Stimulated activated CD4-positive, alpha-beta T cell treated with anti-CD3 and anti-CD28 coated beads, Interleukin-12 subunit alpha, Interleukin-12 subunit beta, amount 100 ng/mL, for 4 hours (primary cell): Measurements from ENCODE around the gene ARMH1.

ENCODE experiments used
- DNase-seq: peaks from one replicate; pipeline ENCODE4 v3.0.0-alpha.2; 2020

ARMH1 gene

DNA sequence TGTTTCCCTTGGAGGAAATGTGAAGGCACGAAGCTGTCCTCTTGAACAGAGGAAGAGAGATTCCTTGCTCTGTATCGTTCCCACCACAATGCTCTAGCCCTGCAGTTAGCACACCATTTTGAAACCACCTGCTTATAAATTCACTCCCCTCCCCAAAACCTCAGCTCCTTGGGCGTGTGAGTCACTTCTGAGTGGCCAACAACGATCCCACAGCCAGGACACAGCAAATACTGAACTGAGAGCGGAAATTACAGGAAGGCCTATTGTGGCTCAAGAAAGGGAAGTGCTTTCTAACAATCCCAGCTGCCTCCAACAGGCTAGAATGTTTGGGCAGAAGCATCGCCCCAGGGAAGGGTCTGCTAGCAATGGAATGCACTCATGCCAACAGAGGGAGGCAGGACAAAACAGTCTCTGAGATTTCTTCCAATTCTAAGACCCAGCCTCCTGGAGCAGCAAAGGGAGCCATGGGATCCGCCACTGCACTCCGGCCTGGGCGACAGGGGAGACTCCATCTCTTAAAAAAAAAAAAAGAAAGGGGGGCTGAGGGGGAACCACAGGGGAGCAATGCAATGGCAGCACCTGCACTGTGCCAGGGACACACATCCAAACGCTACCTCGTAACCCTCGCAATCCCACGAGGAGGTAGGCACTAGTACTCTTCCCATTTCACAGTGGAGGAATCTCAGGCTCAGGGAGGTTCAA, 2.1 kb upstream of the ARMH1 start:
- no peak for DNase-seq

DNA sequence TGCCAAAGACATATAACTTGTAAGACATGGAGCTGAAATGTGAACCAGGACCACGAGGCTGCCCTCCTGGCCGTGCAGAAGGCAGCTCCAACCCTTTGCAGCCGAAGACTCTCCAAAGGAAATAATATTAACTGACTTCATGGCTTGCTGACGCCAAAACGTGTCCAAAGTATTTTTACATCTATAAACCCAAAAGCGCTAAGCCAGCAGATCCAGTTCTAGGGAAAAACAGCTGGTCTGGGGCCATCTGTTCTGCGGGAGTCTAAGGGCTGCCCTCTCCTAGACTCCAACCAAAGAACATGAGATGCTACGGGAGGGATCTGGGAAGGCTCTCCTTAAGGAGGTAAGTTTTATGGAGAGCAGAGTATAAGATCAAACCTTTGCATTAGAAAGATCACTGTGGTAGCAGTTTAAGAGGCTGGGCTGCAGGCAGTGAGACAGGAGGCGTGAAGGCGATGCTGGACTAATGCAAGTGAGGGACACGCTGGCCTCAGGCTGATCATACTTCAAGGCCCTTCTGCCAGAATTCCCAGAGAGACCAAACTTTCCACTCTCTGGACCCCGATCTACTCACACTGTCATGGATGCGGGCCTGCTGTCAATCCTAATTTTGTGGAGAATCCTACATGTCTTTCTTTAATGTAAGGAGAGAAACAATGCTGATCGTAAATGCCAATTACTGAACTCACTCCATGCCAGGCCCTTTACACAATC, 1.4 kb upstream of the ARMH1 start:
- DNase-seq = no peak

DNA sequence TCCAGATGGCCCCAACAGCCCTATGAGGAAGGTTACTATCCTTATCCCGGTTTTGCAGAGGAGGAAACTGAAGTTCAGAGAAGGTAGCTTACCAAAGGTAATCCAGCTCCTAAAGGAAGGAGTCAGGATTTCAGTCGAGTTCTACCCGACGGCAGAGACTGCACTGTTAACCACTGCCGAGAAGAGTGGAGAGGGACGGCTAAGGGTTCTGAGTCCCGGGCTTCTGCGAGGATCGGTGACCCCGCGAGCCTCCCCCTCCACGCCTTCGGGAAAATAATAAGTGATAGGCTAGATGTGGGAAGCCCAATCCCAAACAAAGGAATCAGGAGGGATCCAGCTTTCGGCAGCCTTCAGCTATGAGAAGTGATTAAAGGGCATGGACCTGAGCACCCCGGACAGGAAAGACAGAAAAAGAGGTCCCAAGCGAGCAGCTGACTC, 820 bp upstream of the ARMH1 start:
- no peak for DNase-seq

DNA sequence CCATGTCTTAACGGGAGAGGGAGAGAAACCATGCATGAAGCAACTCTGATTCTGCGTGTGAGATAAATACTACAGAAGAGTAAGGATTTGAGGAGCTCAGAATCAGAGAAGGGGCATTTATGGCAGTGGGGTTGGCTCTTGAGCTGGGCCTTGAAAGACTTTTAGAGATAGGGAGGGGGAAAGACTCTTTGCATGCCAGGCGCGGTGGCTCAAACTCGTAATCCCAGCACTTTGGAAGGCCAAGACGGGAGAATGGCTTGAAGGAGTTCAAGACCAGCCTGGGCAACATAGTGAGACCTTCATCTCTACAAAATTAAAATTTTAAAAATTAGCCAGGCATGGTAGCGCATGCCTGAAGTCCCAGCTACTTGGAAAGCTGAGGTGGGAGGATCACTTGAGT, 672 bp downstream of the ARMH1 start:
- no peak for DNase-seq

DNA sequence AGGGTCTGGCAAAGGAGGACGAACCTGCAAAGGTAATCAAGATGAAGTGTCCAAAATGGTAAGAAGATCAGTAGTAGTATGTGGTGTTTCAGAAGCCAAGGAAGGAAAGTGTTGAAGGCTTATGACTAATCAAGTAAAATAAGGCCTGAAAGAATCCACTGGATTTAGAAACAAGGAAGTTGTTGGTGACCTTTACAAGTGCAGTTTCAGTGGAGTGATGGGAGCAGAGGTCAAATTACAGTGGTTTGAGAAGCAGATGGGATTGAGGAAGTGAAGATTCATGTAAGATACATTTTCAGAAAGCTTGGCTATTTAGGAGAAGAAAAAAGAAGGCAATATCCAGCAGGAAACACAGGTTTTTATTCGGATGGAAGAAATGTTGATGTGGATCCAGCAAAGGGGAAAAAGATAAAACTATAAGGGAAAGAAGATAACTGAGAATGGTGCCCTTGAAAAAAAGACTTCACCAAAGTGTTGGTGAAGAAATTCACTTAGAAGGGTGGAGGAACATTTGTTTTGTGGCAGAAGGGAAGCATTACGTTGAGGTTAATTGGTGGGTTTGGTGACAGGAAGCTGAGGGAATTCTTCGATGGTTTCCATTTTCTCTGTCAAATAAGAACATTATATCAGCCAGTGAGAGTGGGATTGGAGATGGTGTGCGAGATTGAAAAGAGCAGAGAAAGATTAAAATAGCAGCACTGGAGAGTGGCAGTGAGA, 2.1 kb downstream of the ARMH1 start:
- DNase-seq = no peak

DNA sequence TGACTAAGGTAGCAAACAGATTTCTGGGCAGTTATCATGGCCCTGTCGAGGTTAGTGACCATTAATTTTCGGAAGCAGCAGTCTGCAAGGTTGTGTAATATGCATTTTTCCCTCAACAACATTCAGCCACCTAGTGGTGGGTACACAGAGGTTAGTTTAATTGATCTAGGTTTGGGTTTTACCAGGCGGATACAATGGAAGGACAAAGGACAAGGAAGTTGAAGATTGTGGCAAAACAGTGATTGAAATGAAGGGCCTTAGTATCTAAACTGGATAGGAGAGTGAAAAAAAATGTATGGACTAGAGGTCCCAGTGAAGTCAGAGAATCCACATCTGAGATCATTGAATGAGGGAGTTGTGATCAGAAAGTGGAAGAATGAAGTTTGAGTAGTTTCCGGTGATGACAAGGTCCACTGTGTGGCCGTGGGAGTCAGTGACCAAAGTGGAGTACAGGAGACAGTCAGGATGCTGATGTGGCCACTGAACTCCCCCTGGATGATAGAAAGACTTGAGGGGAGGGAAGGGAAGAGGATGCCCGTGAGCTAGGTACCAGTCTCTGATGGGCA, 2.8 kb downstream of the ARMH1 start:
- no peak for DNase-seq

DNA sequence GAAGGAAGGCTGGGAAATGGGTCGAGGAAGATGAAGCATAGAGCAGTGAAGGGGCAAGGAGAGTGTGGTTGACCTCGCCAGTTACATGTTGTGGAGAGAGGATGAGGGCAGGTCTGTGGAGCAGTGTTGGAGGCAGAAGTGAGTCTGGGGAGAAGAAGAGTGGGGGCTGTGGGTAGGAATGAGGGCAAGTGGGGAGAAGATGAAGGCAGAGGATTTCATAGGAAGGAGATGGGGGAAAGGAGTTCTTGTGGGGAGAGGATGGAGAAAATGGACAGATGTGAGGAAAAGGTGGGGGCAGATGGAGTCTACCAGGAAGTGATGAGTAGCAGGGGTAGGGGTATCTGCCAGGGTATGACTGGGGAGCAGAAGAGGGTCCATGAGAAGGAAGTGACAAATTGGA, 3.6 kb downstream of the ARMH1 start:
- no peak for DNase-seq

DNA sequence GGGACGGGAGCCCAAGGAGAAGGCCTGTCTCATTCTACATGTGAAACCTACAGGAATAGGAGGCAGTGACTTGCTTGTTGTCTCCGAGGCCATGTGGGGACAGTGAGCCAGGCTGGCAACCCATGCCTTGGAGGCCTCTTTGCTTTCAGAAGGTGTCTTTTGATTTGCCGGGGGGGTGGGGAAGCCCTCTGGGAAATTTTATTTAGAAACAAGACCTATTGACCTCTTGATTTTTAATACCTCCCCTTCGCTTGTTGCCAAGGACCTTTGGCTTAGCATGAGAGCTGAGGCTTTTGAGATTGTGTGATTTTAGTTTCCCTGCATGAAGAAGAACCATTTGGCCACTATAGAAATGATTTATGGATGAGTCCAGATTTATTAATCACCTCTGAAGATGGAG, 4.1 kb downstream of the ARMH1 start:
- DNase-seq = no peak

DNA sequence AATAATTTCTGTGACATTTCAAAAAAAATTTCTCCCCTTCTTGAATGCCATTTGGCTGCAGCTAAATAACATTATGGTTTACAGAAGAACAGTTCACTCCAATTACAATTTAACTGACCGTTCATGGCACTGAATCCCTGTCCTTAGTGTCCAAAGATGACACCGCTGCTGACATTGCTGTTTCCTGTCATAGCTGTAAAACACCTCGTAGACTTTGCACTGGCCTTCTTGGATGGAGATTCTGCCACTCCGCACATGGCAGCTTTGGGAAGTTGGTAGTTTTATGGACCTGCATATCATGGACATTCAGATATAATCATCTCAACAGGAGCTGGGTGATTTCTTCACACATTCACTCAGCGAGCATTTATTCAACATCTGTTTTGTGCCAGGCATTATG, 5.0 kb downstream of the ARMH1 start:
- no peak for DNase-seq

DNA sequence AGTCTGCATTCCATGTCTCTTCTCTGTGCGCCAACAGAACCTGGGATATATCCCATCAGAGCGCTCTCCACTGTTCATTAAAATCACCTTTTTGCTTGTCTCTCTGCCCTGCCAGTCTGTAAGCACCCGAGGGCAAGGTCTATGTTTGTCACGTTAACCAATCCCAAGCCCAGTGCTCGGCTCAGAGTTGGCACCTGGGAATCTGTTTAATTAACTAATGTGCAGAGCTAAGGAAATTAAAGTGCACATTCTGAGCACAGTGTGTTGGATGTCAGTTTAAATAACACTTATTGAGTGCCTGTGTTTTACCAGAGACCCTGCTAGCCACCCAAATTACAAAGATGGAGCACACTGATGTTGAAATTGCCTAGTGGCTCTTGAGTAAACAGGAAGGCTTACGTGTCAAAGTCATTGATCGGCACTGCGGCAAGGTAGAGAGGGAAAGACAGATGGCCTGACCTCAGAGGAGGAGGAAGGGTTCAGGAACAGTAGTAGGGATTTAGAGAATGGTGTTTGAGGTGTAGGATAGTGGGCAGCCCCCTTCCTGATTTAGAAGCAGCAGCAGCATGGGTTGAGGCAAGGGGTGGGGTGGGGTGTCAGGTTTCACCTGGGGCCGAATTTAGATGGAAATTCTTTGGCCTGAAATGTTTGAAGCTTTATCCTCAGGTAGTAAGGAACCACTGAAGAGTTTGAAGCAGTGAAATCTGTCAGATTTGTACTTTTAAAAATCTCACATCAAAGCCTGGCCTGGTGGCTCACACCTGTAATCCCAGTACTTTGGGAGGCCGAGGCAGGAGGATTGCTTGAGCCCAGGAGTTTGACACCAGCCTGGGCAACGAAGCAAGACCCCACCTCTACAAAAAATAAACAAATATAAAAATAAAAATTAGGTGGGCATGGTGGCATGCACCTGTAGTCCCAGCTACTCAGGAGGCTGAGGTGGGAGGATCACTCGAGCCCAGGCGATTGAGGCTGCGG, 7.7 kb downstream of the ARMH1 start:
- DNase-seq = no peak

DNA sequence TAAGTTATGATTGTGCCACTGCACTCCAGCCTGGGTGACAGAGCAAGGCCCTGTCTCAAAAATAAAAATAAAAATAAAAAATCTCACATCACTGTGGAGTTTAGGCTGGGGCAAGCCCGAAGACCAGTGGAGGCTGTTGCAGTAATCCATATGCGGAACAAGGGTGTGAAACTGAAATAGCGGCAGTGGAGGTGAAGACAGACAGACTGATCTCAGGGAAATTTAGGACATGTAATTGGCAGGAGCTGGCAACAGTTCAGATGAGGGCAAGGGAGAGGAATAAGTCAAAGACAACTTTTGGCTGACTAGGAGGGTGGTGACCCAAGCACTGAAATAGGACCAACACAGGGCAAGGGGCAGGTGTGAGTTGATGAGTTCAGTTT, 8.4 kb downstream of the ARMH1 start:
- DNase-seq = no peak

DNA sequence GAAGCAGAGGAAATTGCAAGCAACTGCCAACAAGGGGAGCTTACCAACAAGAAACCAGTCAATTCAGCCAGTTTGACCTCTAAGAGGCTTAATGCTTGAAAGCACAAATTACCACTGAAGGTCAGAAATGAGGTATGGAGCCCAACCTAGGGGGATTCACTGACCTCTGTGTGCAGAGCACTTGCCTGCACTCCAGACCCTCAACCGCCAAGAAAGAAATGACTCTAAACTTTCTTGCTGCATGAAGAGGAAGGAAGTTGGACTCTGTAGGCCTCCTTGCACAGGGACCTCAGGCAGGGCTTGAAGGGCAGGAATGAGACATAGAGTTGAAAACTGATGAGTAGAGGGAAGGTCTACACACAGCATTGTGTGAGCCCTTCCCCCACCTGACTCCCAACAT, 10.0 kb downstream of the ARMH1 start:
- DNase-seq = no peak

DNA sequence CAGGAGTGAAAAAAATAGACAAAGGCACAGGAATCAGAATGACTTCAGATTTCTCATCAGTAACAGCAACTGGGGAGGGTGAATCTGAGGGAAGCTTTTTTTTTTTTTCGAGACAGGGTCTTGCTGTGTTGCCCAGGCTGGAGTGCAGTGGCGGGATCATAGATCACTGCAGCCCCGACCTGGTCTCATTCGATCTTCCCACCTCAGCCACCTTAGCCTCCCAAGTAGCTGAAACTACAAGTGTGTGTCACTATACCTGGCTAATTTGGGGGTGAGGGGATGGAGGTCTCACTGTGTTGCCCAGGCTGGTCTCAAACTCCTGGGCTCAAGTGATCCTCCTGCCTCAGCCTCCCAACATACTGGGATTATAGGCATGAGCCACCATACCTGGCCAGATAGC, 10.7 kb downstream of the ARMH1 start:
- no peak for DNase-seq

DNA sequence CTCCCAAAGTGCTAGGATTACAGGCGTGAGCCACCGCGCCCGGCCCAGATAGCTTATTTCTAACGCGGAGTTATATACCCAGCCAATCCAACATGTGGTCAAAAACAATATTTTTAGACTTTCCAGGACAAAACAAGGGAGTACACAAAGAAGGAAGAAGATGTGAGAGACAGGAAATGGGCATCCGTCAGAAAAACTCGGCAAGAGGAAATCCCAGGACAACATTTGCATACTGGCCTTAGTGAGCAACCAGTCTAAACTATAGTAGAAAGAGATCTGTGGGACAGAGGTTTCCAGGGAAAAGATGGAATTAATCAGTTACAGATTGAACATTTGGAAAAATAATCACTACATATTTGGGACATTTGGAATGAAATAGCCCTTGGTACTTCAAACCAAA, 11.4 kb downstream of the ARMH1 start:
- no peak for DNase-seq

DNA sequence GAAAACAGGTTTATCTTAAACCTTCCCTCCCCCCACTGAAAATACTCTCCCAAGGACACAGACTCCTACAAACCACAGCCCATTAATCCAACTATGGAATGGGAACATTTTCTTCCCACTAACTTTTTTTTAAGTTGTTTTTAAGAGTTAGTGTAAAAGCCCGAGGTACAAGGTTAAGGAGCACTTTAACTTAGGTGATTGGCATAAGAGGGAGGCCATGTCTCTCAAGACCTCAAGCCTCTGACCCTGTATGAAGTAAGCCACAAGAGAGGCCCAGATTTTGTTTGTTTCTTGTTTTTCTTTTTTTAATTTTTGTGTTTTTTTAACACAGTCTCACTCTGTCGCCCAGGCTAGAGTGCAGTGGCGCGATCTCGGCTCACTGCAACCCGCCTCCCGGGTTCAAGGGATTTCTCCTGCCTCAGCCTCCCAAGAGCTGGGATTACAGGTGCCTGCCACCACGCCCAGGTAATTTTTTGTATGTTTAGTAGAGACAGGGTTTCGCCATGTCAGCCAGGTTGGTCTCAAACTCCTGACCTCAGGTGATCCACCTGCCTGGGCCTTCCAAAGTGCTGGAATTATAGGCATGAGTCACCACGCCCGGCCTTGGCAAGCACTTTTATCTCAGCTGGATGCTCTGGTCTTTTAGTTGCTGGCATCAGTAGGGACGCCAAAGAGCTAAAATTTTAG, 14.4 kb downstream of the ARMH1 start:
- no peak for DNase-seq

DNA sequence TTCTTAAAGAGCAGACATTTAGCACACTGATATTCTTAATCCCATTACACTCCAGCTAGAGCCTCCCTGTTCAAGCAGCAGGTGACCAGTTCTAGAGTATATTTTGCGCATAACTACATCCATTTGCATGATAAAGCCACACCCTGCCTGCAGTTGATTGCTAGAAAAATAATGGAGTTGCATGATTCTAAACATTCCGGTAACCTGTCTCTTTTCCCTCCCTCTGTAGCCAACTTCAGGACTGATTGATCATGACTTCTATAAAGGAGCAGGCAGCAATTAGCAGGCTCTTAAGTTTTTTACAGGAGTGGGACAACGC, 14.9 kb downstream of the ARMH1 start:
- DNase-seq = no peak

DNA sequence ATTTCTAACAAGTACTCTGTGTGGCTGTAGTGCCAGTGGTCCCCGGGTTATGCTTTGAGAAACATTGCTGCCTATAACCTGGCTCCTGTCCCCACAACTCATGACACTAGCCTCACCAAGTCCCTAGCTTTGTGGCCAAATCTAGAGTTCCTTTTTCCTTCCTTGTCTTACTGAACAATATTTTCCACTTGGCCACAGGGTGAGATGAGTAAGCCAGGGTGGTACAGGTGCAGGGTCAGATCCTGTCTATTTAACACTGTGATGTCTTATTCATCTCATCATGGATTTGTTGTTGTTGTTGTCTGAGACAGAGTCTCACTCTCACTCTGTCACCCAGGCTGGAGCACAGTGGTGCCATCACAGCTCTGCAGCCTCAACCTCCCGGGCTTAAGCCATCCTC, 18.6 kb downstream of the ARMH1 start:
- DNase-seq = no peak

DNA sequence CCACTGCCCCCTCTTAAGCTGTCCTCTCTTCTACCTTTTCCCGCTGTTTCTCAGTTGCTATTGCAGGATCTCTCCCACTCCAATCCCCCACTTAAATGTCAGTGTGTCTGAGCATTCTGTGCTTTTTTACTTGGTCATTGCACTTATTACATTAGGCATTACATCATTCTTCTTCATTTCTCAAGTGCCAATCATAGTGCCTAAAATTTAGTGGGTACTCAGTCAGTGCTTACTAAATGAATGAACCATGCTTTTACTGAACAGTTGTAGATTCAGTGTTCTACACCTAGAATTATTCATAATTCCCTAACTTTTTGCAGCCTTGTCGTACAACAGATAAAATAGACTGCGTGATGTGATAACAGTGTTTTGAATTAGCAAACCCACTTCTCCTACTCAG, 19.4 kb downstream of the ARMH1 start:
- DNase-seq = no peak

DNA sequence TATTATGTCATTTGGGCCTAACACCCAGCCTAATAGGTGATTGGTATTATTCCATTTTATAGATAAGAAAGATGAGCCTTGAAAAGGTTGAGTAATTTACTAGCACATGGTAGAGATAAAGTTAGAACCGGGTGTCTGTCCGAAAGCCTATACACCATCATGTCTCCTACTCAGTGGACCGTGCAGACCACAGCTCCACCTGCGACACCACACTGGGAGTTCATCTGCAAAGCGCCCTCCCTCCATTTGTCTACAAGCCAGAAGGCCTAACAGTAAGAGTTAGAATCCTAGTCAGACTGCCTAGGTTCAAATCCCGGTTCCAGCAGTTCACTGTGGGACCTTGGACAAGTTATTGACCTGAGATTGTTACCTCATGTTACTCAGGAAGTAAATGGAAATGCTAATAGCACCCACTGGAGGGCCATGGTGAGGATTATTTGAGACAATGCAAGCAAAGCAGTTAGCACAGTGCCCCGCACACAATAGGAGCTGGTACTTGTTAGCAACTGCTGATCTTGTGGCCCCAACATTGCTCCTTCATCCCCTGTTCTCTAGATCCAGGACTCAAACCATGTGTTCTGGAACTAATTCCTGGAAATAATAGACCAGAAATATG, 20.5 kb downstream of the ARMH1 start:
- DNase-seq = no peak

DNA sequence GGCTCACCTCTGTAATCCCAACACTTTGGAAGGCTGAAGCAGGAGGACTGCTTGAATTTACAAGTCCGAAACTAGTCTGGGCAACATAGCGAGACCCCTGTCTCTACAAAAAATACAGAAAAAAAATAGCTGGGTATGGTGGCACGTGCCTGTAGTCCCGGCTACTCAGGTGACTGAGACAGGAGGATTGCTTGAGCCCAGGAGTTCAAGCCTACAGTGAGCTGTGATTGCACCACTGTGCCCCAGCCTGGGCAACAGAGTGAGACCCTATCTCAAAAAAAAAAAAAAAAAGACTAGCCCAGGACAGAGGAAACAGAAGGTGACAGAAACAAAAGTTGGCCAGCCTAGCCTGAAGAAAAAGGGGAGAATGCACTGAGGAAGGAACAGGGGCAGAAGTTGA, 21.2 kb downstream of the ARMH1 start:
- DNase-seq = no peak

DNA sequence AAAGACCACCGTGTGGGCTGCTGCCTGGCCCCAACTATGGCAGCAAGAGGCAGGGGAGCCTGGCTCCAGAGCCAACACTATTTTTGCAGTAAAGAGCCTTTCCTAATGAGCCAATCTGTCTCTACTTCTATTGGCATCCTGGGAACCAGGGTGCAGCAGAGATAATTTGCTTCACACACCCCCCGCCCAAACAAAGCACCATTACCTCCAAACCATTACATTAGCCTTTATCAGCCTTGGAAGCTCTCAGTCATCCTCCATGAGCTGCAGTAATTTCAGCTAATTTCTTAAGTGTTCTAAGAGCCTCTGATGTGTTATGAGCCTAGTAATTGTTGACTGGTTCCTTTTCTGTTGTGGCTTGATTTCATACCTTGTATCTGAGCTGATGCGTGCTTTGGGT, 21.6 kb downstream of the ARMH1 start:
- DNase-seq = no peak
